SU-DHL-6 (cell line): ENCODE results near the gene RAP1GAP2.

ENCODE experiments used
- H2AFZ ChIP-seq: fragments of 200-600 bp; sonication (generic); 2 replicates; pipeline ENCODE4 v1.6.1; 2014; ENCODE audit warnings: low read depth, mild to moderate bottlenecking, moderate library complexity, mixed read lengths, antibody characterized with exemption, low read length; ENCODE audit not compliant: severe bottlenecking
- H3F3A ChIP-seq: fragments of 200-600 bp; shearing (Covaris generic); 2 replicates; pipeline ENCODE4 v1.6.0; 2016; ENCODE audit warnings: antibody characterized with exemption, mild to moderate bottlenecking; ENCODE audit not compliant: insufficient read depth
- H3K27ac ChIP-seq: fragments of 200-600 bp; sonication (generic); 2 replicates; pipeline ENCODE4 v1.5.1; 2016; ENCODE audit warnings: low read depth, mild to moderate bottlenecking, low read length, moderate library complexity, mixed read lengths
- H3K27me3 ChIP-seq: fragments of 200-600 bp; sonication (generic), shearing (Covaris generic); 2 replicates; pipeline ENCODE4 v1.6.0; 2014; ENCODE audit warnings: mild to moderate bottlenecking, low read length
- H3K36me3 ChIP-seq: fragments of 200-600 bp; sonication (generic); 2 replicates; pipeline ENCODE4 v1.6.1; 2014; ENCODE audit warnings: mild to moderate bottlenecking, low read length, mixed read lengths
- H3K4me2 ChIP-seq: fragments of 300-600, 200-600 bp; shearing (Covaris generic), sonication (generic); 2 replicates; pipeline ENCODE4 v1.6.0; 2014; ENCODE audit warnings: low read length, low read depth, mild to moderate bottlenecking; ENCODE audit not compliant: poor library complexity, severe bottlenecking
- H3K4me3 ChIP-seq: fragments of 200-600 bp; sonication (generic); 2 replicates; pipeline ENCODE4 v1.5.1; 2014; ENCODE audit warnings: antibody characterized with exemption, low read length, mild to moderate bottlenecking, mixed read lengths; ENCODE audit not compliant: insufficient read depth, poor library complexity, severe bottlenecking
- H3K79me2 ChIP-seq: fragments of 200-600 bp; sonication (generic); 2 replicates; pipeline ENCODE4 v1.6.1; 2014; ENCODE audit warnings: mild to moderate bottlenecking, low read length, moderate library complexity; ENCODE audit not compliant: insufficient read depth
- H3K9ac ChIP-seq: fragments of 200-600 bp; sonication (generic); 2 replicates; pipeline ENCODE4 v1.7.0; 2014; ENCODE audit warnings: mild to moderate bottlenecking, low read length
- H3K9me2 ChIP-seq: fragments of 200-600 bp; sonication (generic); replicated peaks from 2 replicates; pipeline ENCODE4 v1.6.1; 2014; ENCODE audit warnings: low read length; ENCODE audit not compliant: insufficient read depth
- H3K9me3 ChIP-seq: fragments of 200-600 bp; sonication (generic); 2 replicates; pipeline ENCODE4 v1.6.1; 2014; ENCODE audit warnings: low read length, mixed read lengths; ENCODE audit not compliant: insufficient read depth
- H4K20me1 ChIP-seq: fragments of 200-600 bp; sonication (generic); 2 replicates; pipeline ENCODE4 v1.6.1; 2014; ENCODE audit warnings: low read depth, mild to moderate bottlenecking, antibody characterized with exemption, low read length, moderate library complexity, mixed read lengths
- CTCF ChIP-seq: fragments of 200-600 bp; sonication (generic); IDR thresholded peaks from one replicate; pipeline ENCODE4 v1.5.1; 2017; ENCODE audit warnings: antibody characterized with exemption, mild to moderate bottlenecking, low read length, moderate library complexity; ENCODE audit not compliant: insufficient read depth, poor library complexity, severe bottlenecking
- EZH2phosphoT487 ChIP-seq: fragments of 200-600 bp; sonication (generic), shearing (Covaris generic); conservative IDR thresholded peaks from 2 replicates; pipeline ENCODE4 v1.6.1; 2018; ENCODE audit warnings: mild to moderate bottlenecking, antibody characterized with exemption, low read length, moderate library complexity, mixed read lengths

RAP1GAP2 gene

GRCh38 chr17:3035968-3036280 is 239.7 kb downstream of the RAP1GAP2 start:
- TF ChIP-seq EZH2phosphoT487 (no peak), CTCF (no peak)
- Histone ChIP-seq H3K79me2 (no peaks in the 10 kb centered on the region), H3K4me2 (no peak overlapping the region), H3K9ac (no peak overlapping the region), H3K9me2 (no peaks in the 10 kb centered on the region), H3K36me3 (no peaks in the 10 kb centered on the region), H3K27ac (no peak overlapping the region), H3K9me3 (no peaks in the 10 kb centered on the region), H2AFZ (no peak overlapping the region), H3K27me3 (no peaks in the 10 kb centered on the region), H3F3A (no peaks in the 10 kb centered on the region), H3K4me3 (no peak overlapping the region), H4K20me1 (no peaks in the 10 kb centered on the region)

GRCh38 chr17:3036800-3037199 is 240.6 kb downstream of the RAP1GAP2 start:
- no peaks in the 10 kb centered on the region for H3K79me2 ChIP-seq
- no peaks in the 10 kb centered on the region for H3K27me3 ChIP-seq
- no peak overlapping the region for H3K9ac ChIP-seq
- no peaks in the 10 kb centered on the region for H3K9me2 ChIP-seq
- H4K20me1 ChIP-seq = no peaks in the 10 kb centered on the region
- H3F3A ChIP-seq = no peaks in the 10 kb centered on the region
- H2AFZ ChIP-seq = no peak overlapping the region
- TF ChIP-seq EZH2phosphoT487 = no peak
- no peak for TF ChIP-seq CTCF
- no peaks in the 10 kb centered on the region for H3K9me3 ChIP-seq
- no peaks in the 10 kb centered on the region for H3K36me3 ChIP-seq
- H3K4me3 ChIP-seq = no peak overlapping the region
- H3K4me2 ChIP-seq = no peak overlapping the region
- no peak overlapping the region for H3K27ac ChIP-seq

GRCh38 chr17:3037259-3037658 is 241.0 kb downstream of the RAP1GAP2 start:
- no peak overlapping the region for H3K4me2 ChIP-seq
- TF ChIP-seq CTCF (no peak), EZH2phosphoT487 (no peak)
- no peaks in the 10 kb centered on the region for H3F3A ChIP-seq
- no peak overlapping the region for H2AFZ ChIP-seq
- H4K20me1 ChIP-seq = no peaks in the 10 kb centered on the region
- no peaks in the 10 kb centered on the region for H3K36me3 ChIP-seq
- no peaks in the 10 kb centered on the region for H3K9me2 ChIP-seq
- H3K9ac ChIP-seq = no peak overlapping the region
- H3K27ac ChIP-seq = no peak overlapping the region
- no peak overlapping the region for H3K4me3 ChIP-seq
- no peaks in the 10 kb centered on the region for H3K27me3 ChIP-seq
- H3K9me3 ChIP-seq = no peaks in the 10 kb centered on the region
- no peaks in the 10 kb centered on the region for H3K79me2 ChIP-seq

- H2AFZ ChIP-seq = no peak overlapping the region
- H3F3A ChIP-seq = no peaks in the 10 kb centered on the region
- no peak for TF ChIP-seq CTCF
- no peak for TF ChIP-seq EZH2phosphoT487
- H3K4me3 ChIP-seq = no peak overlapping the region
- no peaks in the 10 kb centered on the region for H3K27me3 ChIP-seq
- H3K79me2 ChIP-seq = no peaks in the 10 kb centered on the region
- H3K27ac ChIP-seq = no peak overlapping the region
- no peak overlapping the region for H3K9ac ChIP-seq
- no peak overlapping the region for H3K4me2 ChIP-seq
- peaks cover 5% of the 10 kb centered on the region; the same call in 1 of the 2 replicates for H3K9me3 ChIP-seq
- H3K36me3 ChIP-seq = no peaks in the 10 kb centered on the region
- no peaks in the 10 kb centered on the region for H3K9me2 ChIP-seq
- no peaks in the 10 kb centered on the region for H4K20me1 ChIP-seq
Measured at GRCh38 chr17:3038941-3039340, 242.7 kb downstream of the RAP1GAP2 start.
